Measurements from ENCODE around the gene ZNF423. TPM values are rescaled to one million over a fixed set of nuclear protein-coding genes. Genes with fewer than 3 reads are reported as not detected.
A peak's percentile ranks its signal among the peaks of the same experiment; 100 is the strongest.

ZNF423 gene
- total and polyA plus RNA-seq, 2 experiments from 2014 or later, result 12.3 to 22.2 TPM

DNA sequence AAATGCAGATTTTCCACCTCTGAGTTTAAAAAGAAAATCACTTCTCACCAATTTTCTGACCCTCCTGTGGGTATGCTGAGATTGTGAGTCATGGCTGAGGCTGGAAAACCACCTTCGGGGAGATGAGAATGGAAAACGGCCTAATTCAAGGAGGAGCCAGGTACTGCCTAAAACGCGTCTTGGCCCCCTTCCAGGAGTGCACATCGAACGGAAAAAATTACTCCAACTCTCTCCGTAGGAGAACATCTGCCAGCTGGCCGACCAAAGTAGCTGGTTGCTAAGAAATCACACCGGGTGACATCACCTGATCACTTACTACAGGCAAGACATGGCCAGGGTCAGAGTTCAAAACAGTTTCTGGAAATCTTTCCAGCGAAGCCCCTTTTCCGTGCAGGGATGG lies 107.6 kb downstream of the ZNF423 start:
- Histone ChIP-seq H3K9me3 (ENCODE audit: low read depth) (no peaks in the 10 kb centered on the region), H3K27me3 (no peaks in the 10 kb centered on the region)

DNA sequence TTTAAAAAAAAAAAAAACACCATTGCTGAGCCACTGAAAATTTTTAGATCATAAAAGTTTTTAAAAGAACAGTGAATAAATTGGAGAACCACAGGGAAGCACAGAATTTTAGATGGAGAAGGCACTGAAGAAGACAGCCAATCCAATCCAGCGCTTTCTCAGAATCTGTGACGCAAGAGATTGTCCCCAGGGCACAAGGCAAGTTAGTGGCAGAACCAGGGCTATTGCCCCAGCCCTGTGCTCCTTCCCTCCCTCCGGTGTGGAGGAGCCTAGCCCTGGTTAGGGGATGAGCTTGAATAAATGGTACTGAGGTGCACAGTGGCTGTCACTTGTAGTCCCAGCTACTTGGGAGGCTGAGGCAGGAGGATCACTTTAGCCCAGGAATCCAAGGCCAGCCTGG lies 108.3 kb downstream of the ZNF423 start:
- Histone ChIP-seq H3K9me3 (ENCODE audit: low read depth) (no peaks in the 10 kb centered on the region), H3K27ac (no peak overlapping the region), H3K4me1 (ENCODE audit: low read depth) (no peaks in the 10 kb centered on the region), H3K4me3 (no peak overlapping the region), H3K36me3 (no peaks in the 10 kb centered on the region), H3K27me3 (no peaks in the 10 kb centered on the region)
- TF ChIP-seq, protein P1, sequence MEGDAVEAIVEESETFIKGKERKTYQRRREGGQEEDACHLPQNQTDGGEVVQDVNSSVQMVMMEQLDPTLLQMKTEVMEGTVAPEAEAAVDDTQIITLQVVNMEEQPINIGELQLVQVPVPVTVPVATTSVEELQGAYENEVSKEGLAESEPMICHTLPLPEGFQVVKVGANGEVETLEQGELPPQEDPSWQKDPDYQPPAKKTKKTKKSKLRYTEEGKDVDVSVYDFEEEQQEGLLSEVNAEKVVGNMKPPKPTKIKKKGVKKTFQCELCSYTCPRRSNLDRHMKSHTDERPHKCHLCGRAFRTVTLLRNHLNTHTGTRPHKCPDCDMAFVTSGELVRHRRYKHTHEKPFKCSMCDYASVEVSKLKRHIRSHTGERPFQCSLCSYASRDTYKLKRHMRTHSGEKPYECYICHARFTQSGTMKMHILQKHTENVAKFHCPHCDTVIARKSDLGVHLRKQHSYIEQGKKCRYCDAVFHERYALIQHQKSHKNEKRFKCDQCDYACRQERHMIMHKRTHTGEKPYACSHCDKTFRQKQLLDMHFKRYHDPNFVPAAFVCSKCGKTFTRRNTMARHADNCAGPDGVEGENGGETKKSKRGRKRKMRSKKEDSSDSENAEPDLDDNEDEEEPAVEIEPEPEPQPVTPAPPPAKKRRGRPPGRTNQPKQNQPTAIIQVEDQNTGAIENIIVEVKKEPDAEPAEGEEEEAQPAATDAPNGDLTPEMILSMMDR (IDR thresholded peaks at IDR 0.05; ENCODE audit: low read depth, low read length), result no peak
- no peak for DNase-seq (ENCODE audit: low read depth in 1 of 2, low spot score in 1 of 2)

More for the DNA sequence above, 107.6 kb downstream of the ZNF423 start:
- Histone ChIP-seq H3K4me3 (no peak overlapping the region), H3K4me1 (ENCODE audit: low read depth) (no peaks in the 10 kb centered on the region), H3K36me3 (no peaks in the 10 kb centered on the region), H3K27ac (no peak overlapping the region)
- TF ChIP-seq, protein P1 (IDR thresholded peaks at IDR 0.05; ENCODE audit: low read depth, low read length), result no peak
- peak in 1 of 2 donors; percentile 55 for DNase-seq (ENCODE audit: low read depth in 1 of 2, low spot score in 1 of 2)

DNA sequence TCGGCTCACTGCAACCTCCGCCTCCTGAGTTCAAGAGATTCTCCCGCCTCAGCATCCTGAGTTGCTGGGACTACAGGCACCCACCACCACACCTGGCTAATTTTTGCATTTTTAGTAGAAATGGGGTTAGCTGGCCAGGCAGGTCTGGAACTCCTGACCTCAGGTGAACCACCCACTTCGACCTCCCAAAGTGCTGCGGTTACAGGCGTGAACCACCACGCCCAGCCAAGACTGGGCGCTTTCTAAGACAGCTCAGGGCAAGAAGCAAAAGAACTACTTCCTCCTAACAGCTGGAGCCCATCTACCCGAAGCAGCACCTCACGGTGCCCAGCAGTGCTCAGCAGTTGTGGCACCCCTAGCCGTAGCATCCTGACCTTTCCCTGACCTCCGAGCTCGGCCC lies 109.4 kb downstream of the ZNF423 start:
- Histone ChIP-seq H3K36me3 (no peaks in the 10 kb centered on the region), H3K9me3 (ENCODE audit: low read depth) (no peaks in the 10 kb centered on the region), H3K4me3 (no peak overlapping the region), H3K4me1 (ENCODE audit: low read depth) (no peaks in the 10 kb centered on the region), H3K27ac (no peak overlapping the region), H3K27me3 (no peaks in the 10 kb centered on the region)
- TF ChIP-seq, protein P1 (IDR thresholded peaks at IDR 0.05; ENCODE audit: low read depth, low read length), result no peak
- DNase-seq (ENCODE audit: low read depth in 1 of 2, low spot score in 1 of 2), result no peak

DNA sequence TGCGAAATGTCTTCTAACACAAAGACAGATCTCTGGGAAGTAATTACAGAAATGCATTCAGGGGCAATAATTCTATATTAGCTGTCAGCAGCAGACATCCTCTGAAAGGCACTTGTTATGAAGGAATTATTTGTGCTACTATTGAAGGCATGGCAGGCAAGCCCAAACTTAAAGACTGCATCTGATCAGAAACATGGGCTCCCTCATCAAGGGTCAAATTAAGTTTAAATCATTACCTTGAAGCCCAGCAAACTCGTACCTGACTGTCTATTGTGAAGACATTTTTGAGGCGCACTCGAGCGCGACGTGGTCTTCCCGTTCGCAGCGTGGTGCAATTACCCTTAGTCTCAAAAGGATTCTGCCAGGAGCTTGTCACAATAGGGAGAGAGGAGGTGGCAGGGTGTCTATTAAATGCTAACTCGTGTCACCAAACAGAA lies 110.6 kb downstream of the ZNF423 start:
- no peaks in the 10 kb centered on the region for H3K9me3 ChIP-seq (ENCODE audit: low read depth)
- TF ChIP-seq, protein P1 (IDR thresholded peaks at IDR 0.05; ENCODE audit: low read depth, low read length), result no peak
- H3K27ac ChIP-seq, result no peak overlapping the region
- H3K27me3 ChIP-seq, result no peaks in the 10 kb centered on the region
- no peak overlapping the region for H3K4me3 ChIP-seq
- H3K4me1 ChIP-seq (ENCODE audit: low read depth), result no peaks in the 10 kb centered on the region
- H3K36me3 ChIP-seq, result no peaks in the 10 kb centered on the region
- no peak for DNase-seq (ENCODE audit: low read depth in 1 of 2, low spot score in 1 of 2)

DNA sequence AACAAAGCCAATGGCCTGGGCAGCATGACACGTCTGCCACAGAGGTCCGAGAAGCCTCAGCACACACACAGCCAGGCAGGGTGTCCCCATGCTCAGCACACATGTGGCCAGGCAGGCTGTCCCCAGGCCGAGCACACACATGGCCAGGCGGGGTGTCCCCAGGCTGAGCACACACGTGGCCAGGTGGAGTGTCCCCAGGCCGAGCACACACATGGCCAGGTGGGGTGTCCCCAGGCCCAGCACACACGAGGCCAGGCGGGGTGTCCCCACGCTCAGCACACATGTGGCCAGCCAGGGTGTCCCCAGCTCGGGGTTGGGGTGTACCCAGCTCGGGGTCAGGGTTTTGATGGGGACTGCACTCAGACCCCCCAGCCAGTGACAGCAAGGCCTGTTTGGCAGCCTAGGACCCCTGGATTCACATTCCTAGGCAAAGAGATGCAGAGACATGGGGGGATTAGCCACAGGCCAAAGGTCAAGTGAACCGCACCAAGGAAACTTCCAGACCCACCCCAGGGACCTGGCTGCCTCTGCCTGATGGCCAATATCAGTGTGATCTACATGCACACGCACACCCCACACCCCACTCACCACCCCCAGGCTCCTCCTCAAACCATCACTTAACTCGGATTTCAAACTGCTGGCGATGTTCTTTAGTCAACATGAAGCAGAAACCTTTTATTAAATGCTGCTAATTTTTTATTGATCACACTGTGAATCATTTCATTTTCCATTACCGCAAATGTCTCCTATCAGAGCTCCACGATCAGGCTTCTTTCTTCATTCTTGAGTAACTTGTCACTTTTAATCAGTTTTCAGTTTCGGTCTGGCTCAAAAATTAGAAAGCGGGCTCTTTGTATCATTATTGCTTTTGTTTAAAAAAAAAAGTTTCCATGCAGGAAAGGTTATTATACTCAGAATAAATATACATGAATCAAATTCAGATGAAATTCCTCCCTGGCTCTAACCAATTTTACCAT lies 111.4 kb downstream of the ZNF423 start:
- no peak overlapping the region for H3K27ac ChIP-seq
- H3K4me3 ChIP-seq, result no peak overlapping the region
- H3K4me1 ChIP-seq (ENCODE audit: low read depth), result no peaks in the 10 kb centered on the region

More for the DNA sequence above, 111.4 kb downstream of the ZNF423 start:
- H3K27me3 ChIP-seq, result no peaks in the 10 kb centered on the region
- TF ChIP-seq, protein P1 (IDR thresholded peaks at IDR 0.05; ENCODE audit: low read depth, low read length), result no peak
- H3K36me3 ChIP-seq, result no peaks in the 10 kb centered on the region
- no peaks in the 10 kb centered on the region for H3K9me3 ChIP-seq (ENCODE audit: low read depth)
- DNase-seq (ENCODE audit: low read depth in 1 of 2, low spot score in 1 of 2), result no peak
